ENCODE data around the gene AGAP1.

DNA sequence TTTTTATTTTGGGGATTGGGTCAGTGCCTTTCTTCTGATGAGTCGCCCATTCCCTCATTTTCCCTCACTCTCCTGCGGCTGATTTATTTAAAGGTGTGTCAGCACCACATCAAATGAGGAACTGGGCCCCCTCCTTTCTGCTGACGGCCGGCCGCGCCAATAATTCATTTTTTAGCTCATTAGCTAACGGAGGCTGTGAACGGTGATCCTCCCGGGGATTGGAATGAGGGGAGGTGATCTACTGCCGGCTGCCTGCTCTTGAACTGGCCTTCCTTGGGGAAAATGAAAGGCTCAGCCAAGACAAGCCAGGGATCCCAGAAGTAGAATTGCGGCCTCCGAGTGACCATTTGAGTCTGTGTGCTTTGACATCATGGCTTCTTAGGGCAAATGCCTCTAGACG lies 620.1 kb downstream of the AGAP1 start:
- TF ChIP-seq POLR2A (IDR thresholded peaks at IDR 0.05) (no peak), CTCF (IDR thresholded peaks at IDR 0.05) (no peak)
